ENCODE data around the gene ACSBG1.
"Not testable (repeated sequence)": the region's sequence is repeated elsewhere in the genome, so short reads cannot be mapped to it uniquely, and the experiment has no call there.

ACSBG1 gene

DNA sequence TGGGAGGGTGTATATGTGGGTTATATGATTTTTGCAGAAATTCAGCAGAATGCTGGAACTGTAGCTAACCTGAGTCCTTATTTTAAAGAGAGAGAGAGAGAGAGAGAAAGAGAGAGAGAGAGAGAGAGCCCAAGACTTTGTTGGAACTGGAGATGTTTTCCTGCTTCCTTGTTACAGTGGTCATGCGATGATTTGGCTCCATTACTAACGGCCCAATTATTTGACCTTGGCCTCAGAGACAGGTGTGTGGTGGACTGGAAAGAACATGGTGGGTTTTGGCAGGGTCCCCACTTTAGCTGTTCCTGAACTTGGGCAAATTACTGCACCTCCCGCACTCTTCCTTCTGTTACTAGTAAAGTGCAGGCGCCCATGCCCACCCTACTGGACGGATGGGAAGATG is 14.8 kb upstream of the ACSBG1 start:
- no peak for DNase-seq

DNA sequence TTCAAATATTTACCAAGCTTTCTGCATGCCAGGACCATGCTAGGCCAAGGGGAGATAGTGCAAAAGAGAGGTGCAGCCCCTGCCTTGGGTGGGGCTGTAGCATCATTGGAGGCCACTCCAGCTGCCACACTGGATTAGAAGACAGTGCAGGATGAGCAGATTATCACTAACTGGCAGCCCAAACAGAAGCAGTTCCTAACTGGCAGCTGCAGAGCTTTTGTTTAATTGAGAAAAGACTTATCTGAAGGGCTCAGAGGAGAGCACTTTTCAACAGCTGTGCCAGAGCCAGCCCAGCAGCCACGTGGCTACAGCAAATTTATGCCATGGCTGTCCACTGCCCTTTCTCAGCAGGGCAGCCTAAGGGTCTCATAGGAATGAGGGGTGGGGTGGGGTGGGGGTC is 13.5 kb upstream of the ACSBG1 start:
- no peak for DNase-seq

DNA sequence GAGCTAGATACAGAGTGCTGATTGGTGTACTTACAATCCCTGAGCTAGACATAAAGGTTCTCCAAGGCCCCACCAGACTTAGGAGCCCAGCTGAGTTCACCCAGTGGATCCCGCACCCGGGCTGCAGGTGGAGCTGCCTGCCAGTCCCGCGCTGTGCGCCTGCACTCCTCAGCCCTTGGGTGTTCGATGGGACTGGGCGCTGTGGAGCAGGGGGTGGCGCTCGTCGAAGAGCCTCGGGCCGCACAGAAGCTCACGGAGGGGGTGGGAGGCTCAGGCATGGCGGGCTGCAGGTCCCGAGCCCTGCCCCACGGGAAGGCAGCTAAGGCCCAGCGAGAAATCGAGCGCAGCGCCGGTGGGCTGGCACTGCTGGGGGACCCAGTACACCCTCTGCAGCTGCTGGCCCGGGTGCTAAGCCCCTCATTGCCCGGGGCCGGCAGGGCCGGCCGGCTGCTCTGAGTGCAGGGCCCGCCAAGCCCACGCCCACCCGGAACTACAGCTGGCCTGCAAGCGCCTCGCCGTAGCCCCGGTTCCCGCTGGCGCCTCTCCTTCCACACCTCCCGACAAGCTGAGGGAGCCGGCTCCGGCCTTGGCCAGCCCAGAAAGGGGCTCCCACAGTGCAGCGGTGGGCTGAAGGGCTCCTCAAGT is 11.7 kb upstream of the ACSBG1 start:
- not testable (repeated sequence) for DNase-seq

DNA sequence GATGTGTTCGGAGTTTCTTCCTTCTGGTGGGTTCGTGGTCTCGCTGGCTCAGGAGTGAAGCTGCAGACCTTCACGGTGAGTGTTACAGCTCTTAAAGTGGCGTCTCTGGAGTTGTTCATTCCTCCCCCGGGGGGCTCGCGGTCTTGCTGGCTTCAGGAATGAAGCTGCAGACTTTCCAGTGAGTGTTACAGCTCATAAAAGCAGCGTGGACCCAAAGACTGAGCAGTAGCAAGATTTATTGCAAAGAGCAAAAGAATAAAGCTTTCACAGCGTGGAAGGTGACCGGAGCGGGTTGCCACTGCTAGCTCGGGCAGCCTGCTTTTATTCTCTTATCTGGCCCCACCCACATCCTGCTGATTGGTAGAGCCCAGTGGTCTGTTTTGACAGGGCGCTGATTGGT is 11.0 kb upstream of the ACSBG1 start:
- DNase-seq, result not testable (repeated sequence)

DNA sequence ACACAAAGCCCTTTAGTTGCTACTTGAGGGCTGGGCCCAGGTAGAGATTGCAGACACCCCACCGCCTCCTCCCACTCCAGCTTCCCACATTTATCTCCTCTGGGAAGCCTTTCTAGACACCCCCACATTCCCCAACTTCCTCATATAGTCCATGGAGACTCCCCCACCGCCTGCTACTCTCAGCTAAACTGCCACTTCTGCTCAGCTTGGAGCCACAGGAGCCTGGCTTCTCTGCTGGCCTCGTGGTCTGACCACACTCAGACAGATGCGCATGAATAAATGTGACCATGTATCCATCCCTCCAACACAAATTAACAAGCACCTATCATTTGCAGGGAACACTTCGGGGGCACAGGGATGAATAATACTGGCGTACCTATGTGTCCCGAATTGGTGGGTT is 10.5 kb upstream of the ACSBG1 start:
- DNase-seq, result no peak

DNA sequence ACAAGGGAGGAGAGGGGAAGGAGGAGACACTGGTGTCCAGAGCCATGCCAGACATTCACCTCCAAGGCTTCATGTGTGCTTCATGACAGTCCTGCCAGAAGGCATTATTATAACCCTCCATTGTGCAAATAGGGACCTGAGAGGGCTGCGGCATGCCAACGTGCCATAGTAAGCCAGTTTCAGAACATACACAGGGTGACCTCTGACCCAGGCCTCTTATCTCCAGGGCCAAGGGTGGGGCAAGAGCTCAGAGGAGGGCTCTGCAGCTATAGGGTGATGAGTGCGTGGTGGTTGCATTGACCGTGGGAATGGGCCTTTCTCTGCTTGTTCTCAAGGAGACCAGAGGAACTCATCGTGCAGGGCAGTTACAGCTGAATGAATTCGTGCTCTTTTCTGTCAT is 9.7 kb upstream of the ACSBG1 start:
- no peak for DNase-seq

DNA sequence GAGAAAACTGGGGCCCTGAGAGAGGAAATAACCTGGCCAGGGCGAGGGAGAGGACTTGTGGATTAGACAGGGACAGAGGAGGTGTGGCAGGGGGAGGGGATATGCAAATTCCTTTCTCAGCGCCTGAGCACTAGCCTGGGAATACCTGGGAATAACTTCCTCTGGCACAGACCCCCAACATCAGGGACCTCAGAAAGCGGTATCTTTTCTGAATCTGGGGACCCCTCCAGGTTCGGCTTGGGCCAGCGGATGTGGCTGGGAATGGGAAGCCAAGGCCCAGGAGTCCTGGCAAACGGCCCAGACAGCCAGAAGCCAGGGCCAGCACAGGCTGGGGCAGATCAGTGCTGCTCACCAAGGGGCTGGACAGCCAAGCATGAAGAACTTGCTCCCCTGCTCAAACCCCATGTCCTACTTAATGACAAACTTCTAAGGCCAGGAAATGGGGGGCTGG is 9.2 kb upstream of the ACSBG1 start:
- no peak for DNase-seq

DNA sequence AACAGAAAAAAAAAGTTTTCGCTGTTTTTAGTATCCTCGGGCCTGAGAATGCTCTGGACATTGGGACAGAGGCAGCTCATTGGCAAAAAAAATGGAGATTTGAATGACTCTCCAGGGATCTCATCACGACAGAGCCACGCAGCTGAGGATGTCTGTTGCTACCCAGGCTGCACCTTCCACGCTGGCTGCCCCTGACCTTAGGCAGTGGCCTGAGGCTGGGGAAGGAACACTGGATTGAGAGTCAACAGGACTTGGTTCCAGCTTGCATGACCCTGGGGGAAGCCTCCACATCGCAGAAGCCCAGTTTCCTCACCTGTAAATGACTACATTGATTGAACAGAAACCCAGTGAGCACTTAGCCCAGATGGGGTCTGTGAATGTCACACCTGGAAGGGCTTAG is 8.7 kb upstream of the ACSBG1 start:
- DNase-seq, result no peak

DNA sequence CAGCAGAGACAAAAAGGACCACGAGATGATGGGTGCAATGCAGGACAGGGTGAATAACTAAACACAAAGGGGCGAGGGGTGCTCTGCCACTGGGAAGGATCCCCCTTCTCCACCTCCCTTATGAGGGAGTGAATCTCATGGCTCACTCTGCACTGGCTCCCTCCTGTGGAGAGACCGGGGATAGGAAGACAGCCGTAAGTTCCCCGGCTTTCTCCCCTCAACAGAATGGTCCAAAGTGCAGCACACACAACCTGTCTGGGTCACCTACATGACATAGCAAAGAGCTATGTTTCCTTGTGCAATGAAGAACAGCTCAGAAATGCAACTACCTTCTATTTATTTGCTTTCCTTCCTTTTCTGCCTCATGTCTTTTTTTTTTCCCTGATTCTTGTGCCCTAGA is 7.8 kb upstream of the ACSBG1 start:
- DNase-seq, result no peak

DNA sequence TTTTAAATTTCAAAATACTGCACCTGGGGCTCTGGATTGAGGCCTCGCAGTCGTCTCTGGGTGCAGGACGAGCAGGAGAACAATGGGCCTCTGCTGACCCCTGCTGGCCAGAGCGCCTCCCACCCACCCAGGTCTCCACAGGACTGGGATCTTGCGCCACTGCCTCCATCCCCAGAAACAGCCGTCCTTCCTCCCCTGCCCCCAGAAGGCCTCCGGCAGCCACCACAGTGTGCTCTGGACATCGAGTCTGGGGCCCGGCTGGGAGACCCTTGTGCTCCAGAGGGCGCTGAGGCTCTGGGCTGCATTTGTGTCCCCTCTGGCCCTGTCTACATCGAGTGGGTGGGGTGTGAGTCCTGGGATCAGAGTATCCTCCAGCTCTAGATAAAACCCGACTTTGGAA is 6.7 kb upstream of the ACSBG1 start:
- peak; percentile 90 for DNase-seq

DNA sequence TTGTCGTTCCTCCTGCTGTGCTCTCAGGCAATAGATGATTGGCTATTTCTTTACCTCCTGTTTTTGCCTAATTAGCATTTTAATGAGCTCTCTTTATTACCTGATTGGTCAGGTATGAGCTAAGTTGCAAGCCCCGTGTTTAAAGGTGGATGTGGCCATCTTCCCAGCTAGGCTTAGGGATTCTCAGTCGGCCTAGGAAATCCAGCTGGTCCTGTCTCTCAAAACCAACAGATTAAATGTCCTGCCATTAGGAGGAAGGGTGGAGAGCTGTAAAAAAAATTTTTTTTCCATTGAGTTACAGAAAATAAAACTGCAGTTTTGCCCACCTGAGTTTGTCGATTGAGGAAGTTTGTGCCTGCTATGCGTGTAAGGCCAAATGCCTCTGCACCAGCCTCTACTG is 5.4 kb upstream of the ACSBG1 start:
- no peak for DNase-seq

DNA sequence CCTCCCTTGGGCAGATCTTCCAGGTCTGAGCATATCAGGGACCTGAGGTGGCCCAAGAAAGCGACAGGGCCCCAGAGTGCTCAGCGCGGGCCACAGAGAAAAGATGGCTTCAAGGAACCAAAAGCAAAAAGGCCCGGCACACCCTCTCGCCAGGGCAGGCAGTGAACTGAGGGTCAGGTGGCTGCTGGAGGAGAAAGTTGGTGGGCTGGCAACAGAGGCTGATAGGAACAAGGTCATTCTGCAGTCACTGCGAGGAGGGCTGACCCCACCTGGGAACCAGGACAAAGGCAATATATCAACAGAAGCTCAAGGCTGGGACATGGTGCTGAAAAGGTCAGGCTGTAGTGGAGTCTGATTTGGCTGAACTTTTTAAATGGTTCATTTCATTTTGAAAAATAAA is 2.8 kb upstream of the ACSBG1 start:
- DNase-seq, result no peak

DNA sequence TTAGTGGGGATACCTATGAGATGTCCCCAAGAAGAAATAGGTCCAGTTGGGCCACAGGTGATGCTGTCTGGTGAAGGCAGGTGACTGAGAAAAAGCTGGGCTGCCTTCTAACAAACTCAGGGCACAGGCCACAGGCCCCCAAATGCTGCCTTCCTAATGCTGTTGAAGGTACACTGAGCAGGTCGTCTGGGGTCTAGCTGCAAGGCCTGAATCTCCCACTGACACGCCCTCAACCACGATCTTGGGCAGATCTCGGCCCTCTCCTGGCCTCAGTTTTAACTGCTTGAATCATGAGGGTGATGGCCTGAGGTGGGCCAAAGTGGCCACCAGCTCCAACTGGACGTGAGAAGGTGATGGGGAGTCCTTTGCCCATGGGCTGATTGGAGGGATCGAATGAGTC is 2.1 kb upstream of the ACSBG1 start:
- no peak for DNase-seq

DNA sequence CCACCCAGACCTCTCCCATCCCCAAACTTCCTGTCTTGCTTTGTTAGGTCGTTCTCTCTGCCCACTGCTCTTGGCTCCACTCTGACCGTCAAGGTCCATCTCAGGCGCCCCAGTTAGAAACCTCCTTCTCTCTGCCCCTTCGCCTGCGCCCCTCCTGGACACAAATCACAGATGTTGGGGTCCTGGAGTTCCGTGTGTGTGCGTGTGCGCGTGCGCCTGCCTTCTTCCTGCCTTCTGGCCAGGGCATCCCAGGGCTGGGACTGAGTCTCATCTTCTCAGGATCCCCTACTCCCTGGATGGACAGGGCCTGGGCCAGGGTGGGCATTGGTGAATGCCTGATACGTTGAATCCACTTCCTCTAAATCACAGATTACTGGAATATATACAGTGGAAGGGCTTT is 869 bp downstream of the ACSBG1 start:
- DNase-seq, result no peak

DNA sequence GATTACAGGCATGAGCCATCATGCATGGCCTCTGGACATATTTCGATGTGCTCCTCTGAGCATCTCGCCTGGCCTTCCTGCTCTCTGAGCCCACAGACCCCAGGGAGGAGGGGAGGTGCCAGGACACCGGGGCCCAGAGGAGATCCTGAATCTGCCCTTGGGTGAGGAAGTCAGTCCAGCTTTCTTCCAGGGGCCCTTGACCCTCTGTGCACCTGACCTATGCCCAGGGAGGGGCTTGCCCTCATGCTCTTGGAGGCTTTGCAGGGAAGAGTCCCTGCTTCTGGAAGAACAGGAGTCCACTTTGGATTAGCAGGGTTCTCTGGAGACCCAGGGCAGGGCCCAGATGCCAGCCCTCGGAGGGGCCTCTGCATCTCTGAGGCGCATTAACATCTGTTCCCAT is 1.4 kb downstream of the ACSBG1 start:
- no peak for DNase-seq

DNA sequence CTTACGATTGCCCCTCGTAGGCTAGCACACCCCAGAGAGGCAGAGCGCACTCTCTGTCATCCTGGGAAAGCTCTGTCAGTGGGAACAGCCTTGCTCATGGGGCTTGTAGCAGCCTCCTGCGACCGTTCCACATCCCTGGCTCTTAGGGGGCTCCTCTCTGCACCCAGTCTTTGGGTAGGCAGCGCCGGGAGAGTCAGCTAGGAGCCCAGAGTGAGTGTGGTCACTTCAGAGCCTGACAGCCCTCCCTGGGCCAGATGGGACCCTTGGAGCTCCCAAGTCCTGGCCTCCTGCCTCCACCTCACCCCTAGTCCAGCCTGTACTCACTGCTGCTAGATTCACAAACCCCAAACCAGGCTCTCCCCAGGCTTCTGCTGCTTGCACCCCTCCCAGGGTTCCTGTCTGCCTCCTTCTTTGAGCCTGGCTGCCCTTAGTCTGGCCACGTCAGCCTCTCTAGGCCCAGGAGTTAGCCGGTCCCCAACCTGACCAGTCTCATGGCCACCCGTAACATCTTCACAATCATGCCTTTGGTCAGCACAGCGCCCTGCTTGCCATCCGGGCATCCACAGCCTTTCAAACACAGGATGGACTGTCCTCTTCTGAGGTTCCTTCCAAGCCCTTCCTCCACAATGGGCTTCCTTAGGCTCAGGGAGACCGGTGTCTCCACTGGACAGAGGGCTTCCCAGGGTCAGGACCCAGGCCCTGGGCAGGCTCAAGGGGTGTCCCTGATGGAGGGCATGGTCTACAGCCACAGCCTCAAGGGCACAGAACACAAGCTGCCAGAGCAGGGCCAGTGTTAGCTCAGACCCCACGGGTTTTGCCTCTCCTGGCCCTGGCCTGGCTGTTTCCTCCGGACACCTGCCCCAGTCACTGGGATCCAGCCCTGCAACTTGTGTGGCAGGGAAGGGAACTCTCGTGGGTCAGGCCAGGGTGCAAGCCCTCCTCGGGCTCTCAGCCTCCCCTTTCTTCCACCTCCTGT is 4.6 kb downstream of the ACSBG1 start:
- DNase-seq, result peak; percentile 10

DNA sequence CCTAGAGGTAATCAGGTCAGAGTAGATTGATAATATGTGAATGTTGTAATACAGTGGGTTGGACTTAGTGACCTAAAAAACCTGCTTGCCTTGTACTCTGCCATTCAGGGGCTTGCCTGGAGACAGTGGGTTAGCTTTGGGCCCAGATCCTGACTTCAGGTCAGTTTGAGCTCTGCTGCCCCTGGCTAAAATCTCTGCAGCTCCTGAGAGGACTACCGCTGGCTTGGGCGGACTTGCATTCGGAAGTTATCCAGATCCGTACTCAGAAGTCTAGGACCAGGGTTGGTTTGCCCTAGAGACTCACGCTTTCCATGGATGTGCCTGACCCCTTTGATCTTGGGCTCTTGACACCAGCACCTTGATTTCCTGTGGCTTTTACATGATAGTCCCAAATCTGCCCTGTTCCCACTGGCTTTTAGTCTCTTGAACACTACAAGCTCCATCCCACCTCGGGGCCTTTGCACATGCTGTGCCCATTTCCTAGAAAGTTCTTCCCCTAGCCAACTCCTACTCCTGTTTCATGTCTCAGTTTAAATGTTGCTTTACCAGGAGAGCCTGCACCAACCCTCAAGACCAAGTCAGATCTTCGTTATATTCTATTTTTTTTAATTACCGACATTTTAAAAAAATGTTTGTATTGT is 5.9 kb downstream of the ACSBG1 start:
- peak; percentile 4 for DNase-seq

DNA sequence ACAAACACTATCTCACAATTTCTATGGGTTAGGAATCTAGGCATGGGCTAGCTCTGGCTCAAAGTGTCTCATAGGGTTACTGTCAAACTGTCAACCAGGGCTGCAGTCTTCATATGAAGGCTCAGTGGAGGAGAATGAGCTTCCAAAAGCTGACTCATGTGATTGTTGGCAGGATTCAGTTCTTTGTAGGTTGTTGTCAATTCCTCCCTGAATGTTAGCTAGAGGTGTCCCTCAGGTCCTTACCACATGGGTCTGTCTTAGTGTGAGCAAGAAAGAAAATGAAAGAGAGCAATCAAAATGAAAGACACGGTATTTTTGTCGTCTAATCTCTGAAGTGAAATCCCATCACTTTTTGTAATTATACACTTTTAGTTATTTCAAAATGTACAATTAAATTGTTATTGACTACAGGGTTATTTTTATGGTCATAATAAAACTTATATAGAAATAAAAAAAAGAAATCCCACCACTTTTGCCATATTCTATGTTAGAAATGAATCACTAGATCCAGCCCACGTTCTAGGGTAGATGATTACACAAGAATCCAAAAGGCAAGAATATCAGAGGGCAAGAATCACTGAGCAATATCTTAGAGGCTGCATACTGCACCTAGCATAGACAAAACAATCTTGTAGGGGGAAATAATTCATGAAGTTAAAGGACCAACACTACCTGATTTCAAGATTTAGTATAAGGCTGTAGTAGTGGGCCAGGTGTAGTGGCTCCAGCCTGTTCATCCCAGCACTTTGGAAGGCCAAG is 8.4 kb downstream of the ACSBG1 start:
- no peak for DNase-seq

DNA sequence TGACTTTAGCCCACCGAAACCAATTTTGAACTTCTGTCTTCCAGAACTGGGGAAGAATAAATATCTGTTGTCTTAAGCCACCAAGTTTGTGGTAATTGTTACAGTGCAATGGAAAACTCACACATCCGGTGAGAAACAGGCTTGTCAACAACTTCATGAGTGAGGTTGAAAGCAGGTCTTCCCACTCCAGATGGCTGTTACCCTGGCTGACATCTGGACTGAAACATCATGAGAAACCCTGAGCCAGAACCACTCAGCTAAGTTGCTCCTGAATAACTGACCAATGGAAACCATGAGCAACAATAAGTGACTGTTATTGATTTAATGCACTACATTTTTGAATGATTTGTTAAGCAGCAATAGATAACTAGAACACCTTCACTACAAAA is 10.3 kb downstream of the ACSBG1 start:
- DNase-seq, result peak; percentile 2

DNA sequence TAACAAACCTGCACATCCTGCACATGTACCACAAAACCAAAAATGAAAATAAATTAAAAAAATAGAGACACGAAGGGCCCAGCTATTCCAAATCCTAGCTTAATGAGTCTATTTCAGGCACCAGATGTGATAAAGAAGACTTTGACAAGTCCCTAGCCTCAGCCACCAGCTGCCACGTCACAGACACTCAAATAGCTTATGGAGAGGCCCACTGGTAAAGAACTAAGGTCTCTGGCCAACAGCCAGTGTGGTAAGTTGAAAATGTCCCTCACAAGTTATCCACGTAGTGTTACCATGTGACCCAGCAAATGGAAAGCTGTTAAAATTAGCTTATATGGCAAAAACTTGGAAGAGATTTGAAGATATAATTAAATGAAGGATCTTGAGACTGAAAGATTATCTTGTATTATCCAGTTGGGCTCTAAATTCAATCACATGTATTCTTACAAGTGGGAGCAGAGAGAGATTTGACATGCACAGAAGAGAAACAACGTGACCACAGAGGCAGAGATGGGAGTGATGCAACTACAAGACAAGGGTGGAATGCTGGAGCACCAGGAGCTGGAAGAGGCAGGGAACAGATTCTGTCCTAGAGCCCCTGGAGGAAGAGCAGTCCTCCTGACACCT is 10.9 kb downstream of the ACSBG1 start:
- DNase-seq, result no peak

DNA sequence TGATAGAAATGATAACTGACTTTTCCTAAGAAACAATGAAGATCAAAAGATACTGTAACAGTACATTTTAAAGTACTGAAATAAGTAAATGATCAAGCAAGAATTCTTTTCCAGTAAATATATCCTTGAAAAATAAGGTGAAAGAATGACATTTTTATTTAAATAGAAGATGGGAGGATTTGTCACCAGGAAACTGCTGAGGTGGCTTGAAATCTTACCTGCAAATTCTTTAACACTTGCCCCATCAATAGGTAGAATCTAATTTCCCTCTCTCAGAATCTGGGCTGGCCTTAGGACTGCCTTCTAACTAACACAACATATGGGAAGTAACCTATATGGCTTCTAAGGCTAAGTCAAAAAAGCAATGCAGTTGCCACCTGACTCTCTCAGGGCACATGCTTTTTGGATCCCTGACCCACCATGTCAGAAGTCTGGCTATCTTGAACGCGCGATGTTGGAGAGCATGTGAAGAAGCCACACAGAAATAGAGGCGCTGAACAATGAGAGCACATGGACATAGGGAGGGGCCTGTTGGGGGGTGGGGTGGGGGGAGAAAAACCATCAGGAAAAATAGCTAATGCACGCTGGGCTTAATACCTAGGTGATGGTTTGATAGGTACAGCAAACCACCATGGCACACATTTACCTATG is 11.5 kb downstream of the ACSBG1 start:
- no peak for DNase-seq

DNA sequence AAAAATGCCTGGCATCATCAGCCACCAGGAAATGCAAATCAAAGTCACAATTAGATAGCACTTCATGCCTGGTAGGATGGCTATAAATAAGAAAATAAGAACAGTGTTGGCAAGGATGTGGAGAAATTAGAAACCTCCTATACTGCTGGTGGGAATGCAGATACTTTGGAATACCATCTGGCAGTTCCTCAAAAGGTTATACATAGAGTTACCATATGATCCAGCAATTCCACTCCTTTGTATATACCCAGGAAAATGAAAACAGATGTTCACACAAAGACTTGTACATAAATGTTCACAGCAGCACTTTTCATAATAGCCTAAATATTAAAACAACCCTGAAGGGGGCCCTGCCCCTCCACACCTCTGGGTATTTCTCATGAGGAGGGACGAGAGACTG is 13.7 kb downstream of the ACSBG1 start:
- no peak for DNase-seq

All from right hindlimb (tissue), 1 donor.